Measurements from ENCODE around the gene ZG16. TPM values are rescaled to one million over a fixed set of nuclear protein-coding genes. Genes with fewer than 3 reads are reported as not detected.

The ZG16 gene
- total and polyA plus RNA-seq, 9 of the 15 experiments (the other 6 are each of a cell fraction or from before 2014, with no cell fraction given), result 0.04 TPM; not detected in 8

GRCh38 chr16:29815793-29816693 lies 38.0 kb downstream of the ZG16 start, which contains the start of gene PAGR1 (continued):
- TF ChIP-seq ZNF407 (IDR thresholded peaks at IDR 0.05; ENCODE audit: low read depth) (no peak), HNRNPL (IDR thresholded peaks at IDR 0.05; ENCODE audit: low read depth, low read length) (no peak), HOXB6 (CRISPR knock-in tag; IDR thresholded peaks at IDR 0.05; ENCODE audit: borderline replicate concordance) (no peak), CXXC5 (CRISPR knock-in tag; IDR thresholded peaks at IDR 0.05) (peak; percentile 91), ZNF512 (tag; IDR thresholded peaks at IDR 0.05) (0 out of 2 replicates have a peak, but pooled peaks have one; percentile 7), ETV5 (CRISPR knock-in tag; IDR thresholded peaks at IDR 0.05; ENCODE audit: low read depth) (peak; percentile 57; the same call in 1 of the 2 replicates), ELF1 (tag; IDR thresholded peaks at IDR 0.05) (peak; percentile 83), ZNF232 (CRISPR knock-in tag; IDR thresholded peaks at IDR 0.05) (no peak), MCM3 (IDR thresholded peaks at IDR 0.05) (no peak), ZNF668 (CRISPR knock-in tag; IDR thresholded peaks at IDR 0.05) (no peak), RUNX1 (IDR thresholded peaks at IDR 0.05; ENCODE audit: low read depth) (peak; percentile 38; the same call in 1 of the 2 replicates), ASH1L (IDR thresholded peaks at IDR 0.05; ENCODE audit: borderline replicate concordance, low read depth, partially characterized antibody) (no peak)
- TF ChIP-seq, protein P1, sequence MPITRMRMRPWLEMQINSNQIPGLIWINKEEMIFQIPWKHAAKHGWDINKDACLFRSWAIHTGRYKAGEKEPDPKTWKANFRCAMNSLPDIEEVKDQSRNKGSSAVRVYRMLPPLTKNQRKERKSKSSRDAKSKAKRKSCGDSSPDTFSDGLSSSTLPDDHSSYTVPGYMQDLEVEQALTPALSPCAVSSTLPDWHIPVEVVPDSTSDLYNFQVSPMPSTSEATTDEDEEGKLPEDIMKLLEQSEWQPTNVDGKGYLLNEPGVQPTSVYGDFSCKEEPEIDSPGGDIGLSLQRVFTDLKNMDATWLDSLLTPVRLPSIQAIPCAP (CRISPR knock-in tag; IDR thresholded peaks at IDR 0.05; ENCODE audit: borderline replicate concordance), result no peak
- TF ChIP-seq, protein P2, sequence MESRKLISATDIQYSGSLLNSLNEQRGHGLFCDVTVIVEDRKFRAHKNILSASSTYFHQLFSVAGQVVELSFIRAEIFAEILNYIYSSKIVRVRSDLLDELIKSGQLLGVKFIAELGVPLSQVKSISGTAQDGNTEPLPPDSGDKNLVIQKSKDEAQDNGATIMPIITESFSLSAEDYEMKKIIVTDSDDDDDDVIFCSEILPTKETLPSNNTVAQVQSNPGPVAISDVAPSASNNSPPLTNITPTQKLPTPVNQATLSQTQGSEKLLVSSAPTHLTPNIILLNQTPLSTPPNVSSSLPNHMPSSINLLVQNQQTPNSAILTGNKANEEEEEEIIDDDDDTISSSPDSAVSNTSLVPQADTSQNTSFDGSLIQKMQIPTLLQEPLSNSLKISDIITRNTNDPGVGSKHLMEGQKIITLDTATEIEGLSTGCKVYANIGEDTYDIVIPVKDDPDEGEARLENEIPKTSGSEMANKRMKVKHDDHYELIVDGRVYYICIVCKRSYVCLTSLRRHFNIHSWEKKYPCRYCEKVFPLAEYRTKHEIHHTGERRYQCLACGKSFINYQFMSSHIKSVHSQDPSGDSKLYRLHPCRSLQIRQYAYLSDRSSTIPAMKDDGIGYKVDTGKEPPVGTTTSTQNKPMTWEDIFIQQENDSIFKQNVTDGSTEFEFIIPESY (CRISPR knock-in tag; IDR thresholded peaks at IDR 0.05), result peak; percentile 69; the same call in 1 of the 2 replicates
